ENCODE results near the gene CHRM1. TPM values are rescaled to one million over a fixed set of nuclear protein-coding genes. Genes with fewer than 3 reads are reported as not detected.

The CHRM1 gene
- under 1 TPM in 5 of 6 donors, not detected in 1; 0.06 to 0.15 (median 0.09) TPM for total RNA-seq
- under 1 TPM; 0.14 to 0.19 TPM for polyA plus RNA-seq

- no peak for TF ChIP-seq CTCF (IDR thresholded peaks at IDR 0.05)
- Histone ChIP-seq H3K36me3 (no peaks in the 10 kb centered on the region), H3K9me3 (no peaks in the 10 kb centered on the region), H3K27me3 (peaks cover 0 to 12% (median 4%) of the 10 kb centered on the region in 4 donors), H3K4me1 (peaks cover 0 to 6% (median 0%) of the 10 kb centered on the region in 3 donors), H3K27ac (no peak within 1 kb of the TSS), H3K4me3 (peak within 1 kb of the TSS in 2 of 4 donors; percentile 27 to 36)
- DNase-seq (peak; percentile 30 to 70 (median 62)), ATAC-seq (peak; percentile 50 to 85 (median 69)), FAIRE-seq (no peak)
- WGBS, 2 donors: 8 to 12% methylated on average over 9 of the region's 9 CpGs
- intact Hi-C loops (cut with DNase I): no loop called here
These were observed at the start of gene CHRM1 for GRCh38 chr11:62921201-62921572. Gene CHRM1 (minus strand): TSS chr11:62921363. CDS start chr11:62911100, 10,263 bp downstream.

- Histone ChIP-seq H3K4me3 (no peak overlapping the region), H3K27ac (no peak overlapping the region), H3K27me3 (no peaks in the 10 kb centered on the region), H3K4me1 (peaks cover 0 to 4% (median 0%) of the 10 kb centered on the region in 3 donors), H3K9me3 (no peaks in the 10 kb centered on the region), H3K36me3 (no peaks in the 10 kb centered on the region)
- TF ChIP-seq CTCF (IDR thresholded peaks at IDR 0.05): no peak
- intact Hi-C loops (cut with DNase I): no loop called here
- WGBS, 2 donors: 71 to 75% methylated on average over 2 of the region's 2 CpGs
- no peak for FAIRE-seq
- ATAC-seq: no peak
- no peak for DNase-seq
These were observed 44.4 kb upstream of the CHRM1 start for GRCh38 chr11:62965574-62965973.

GRCh38 chr11:62962391-62962790 is 41.2 kb upstream of the CHRM1 start:
- DNase-seq (no peak), FAIRE-seq (no peak), ATAC-seq (no peak)
- intact Hi-C loops (cut with DNase I): no loop called here
- Histone ChIP-seq H3K36me3 (no peaks in the 10 kb centered on the region), H3K9me3 (no peaks in the 10 kb centered on the region), H3K4me3 (no peak overlapping the region), H3K27me3 (no peaks in the 10 kb centered on the region), H3K27ac (no peak overlapping the region), H3K4me1 (peaks cover 0 to 4% (median 0%) of the 10 kb centered on the region in 3 donors)
- 72 to 89% methylated on average over 3 of the region's 3 CpGs for WGBS, 2 donors
- no peak for TF ChIP-seq CTCF (IDR thresholded peaks at IDR 0.05)

GRCh38 chr11:62961017-62961570 is 39.9 kb upstream of the CHRM1 start:
- WGBS, 2 donors: 52 to 54% methylated on average over 4 of the region's 4 CpGs

More at GRCh38 chr11:62961017-62961570, 39.9 kb upstream of the CHRM1 start:
- ATAC-seq (no peak), DNase-seq (no peak), FAIRE-seq (no peak)
- H3K9me3 ChIP-seq: no peaks in the 10 kb centered on the region
- intact Hi-C loops (cut with DNase I): no loop called here
- no peak overlapping the region for H3K27ac ChIP-seq
- no peaks in the 10 kb centered on the region for H3K36me3 ChIP-seq
- H3K27me3 ChIP-seq: no peaks in the 10 kb centered on the region
- H3K4me1 ChIP-seq: peaks cover 0 to 4% (median 0%) of the 10 kb centered on the region in 3 donors
- no peak overlapping the region for H3K4me3 ChIP-seq
- no peak for TF ChIP-seq CTCF (IDR thresholded peaks at IDR 0.05)
